GM21825 (cell line): ENCODE results near the gene HSPA1B.

ENCODE experiments used
- ATAC-seq: cut with Tn5 transposase; IDR thresholded peaks from one replicate; pipeline ENCODE4 v1.9.1; 2021; ENCODE audit warnings: mild to moderate bottlenecking, moderate library complexity; ENCODE audit not compliant: unreplicated experiment

HSPA1B gene

DNA sequence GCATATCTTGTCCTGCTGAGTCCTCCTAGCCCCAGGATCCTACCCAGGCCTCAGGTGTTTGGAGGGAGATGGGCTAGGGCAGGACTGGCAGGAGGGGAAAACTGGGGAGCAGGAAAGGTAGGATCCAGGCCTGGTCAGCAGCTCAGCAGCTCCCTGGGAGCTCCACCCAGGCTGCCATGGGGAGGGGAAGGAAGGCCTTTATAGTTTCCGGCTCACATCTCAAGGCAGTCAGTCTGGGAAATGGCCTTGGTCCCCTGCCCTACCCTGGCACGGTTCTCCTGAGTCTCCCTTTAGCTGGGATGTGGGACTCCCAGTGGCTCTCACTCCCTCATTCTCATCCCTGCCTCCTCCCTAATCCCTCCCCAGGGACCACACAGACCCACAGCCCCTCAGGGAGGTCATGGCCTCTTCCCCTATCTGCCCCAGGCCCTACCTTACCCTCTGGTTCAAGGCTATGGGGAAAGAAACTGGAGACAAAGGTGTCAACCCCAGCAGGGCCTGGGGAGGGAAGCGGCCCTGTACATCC, 49.6 kb downstream of the HSPA1B start:
- ATAC-seq: no peak

DNA sequence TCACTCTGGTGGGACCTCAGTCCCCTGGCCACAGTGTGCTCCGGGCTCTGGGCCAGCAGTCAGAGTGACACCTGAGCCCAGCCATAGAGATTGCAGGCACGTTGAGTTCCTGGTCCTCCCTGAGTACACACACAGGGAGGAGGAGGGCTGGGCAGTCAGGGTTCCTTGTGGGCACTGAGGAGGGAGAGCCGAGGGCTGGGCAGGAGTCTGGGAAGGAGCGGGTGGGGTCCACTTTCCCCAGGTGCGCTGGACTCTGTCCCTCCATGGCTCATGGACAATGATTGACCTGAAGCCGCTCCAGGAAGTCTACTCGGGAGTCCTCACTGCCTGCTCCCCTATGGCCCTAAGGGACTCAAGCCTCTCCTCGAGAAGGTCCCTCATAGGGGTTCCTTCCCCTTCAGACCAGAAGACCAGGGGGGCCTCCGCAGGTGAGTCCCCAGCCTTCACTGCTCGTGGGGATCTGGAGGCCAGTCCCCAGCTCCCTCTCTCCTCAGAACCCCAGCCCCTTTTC, 50.2 kb downstream of the HSPA1B start:
- ATAC-seq: no peak

DNA sequence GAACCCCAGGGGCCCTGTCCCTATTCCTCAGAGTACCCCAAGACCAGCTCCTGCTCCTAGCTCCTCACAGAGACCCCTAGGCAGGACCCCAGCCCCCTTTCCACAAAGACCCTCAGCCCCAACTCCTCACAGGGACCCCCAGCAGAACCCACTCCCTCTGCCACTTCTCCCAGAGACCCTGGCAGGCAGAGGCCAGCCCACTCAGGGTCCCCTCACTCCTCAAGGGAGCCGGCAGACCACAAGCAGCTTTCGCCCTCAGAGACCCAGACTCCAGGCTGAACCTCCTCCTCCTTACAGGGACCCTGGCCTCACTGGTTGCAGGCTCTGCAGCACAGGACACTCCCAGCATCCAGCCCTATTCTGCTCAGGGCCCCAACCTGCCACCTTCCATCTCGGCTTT, 50.7 kb downstream of the HSPA1B start:
- ATAC-seq: no peak

DNA sequence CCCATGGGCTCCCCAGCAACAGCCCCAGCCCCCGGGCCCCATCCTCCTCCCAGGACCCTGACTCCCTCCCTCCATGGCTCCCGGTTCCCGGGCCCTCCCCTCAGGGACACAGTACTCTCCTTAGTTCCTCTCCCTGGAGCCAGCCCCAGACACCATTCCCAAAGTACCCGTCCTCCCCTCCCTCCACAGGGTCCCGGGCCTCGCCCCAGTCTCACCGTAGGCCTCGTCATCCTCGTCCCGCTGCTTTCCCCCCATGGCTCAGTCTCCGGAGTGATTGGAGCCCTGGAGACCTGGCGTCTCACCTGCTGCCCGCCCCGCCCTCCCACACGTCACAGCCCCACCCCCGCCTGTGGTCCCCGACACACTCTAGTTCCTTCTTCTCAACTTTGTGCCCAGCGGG, 51.2 kb downstream of the HSPA1B start, which contains the start of gene SLC44A4:
Gene SLC44A4, minus strand, starts transcription at position 272 of the 400 bp plus-strand sequence. Its CDS starts 17 bp downstream, at position 255.
- no peak for ATAC-seq

DNA sequence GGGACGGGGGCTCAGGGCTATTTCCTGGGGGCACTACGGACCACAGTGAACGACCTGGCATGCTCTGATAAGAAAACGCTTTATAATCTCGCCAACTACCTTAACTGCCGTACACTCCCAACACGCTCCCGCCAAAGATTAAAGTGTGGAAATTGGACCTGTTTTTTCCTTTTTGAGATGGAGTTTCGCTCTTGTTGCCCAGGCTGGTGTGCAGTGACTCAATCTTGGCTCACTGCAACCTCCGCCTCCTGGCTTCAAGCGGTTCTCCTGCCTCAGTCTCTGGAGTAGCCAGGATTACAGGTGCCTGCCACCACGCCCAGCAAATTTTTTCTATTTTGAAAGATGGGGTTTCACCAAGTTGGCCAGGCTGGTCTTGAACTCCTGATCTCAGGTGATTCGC, 51.6 kb downstream of the HSPA1B start:
- no peak for ATAC-seq
